CD4-positive, alpha-beta T cell (primary cell): ENCODE measurements around the gene VILL. TPM values are rescaled to one million over a fixed set of nuclear protein-coding genes. Genes with fewer than 3 reads are reported as not detected.

Source experiments
- ATAC-seq: fragments of 200-7000 bp; cut with Tn5 transposase; one replicate; pipeline ENCODE4 v1.10.0; 2022; ENCODE audit warnings: mild to moderate bottlenecking; ENCODE audit not compliant: poor library complexity
- CTCF ChIA-PET: fragments of 350-600 bp; sonication (Branson Sonifier 250); formaldehyde crosslinking; loops from one replicate; lab custom pipeline; 2021; ENCODE audit warnings: antibody characterized with exemption, inconsistent platforms; lab: Charles Lee
- POLR2A ChIA-PET: fragments of 350-600 bp; sonication (Branson Sonifier 250); formaldehyde crosslinking; loops from one replicate; lab custom pipeline; 2021; ENCODE audit warnings: antibody characterized with exemption, inconsistent platforms; lab: Charles Lee
- DNase-seq, 14 experiments: peaks; one replicate each; pipeline ENCODE4 v3.0.0-alpha.2; 2013 to 2020; ENCODE audit warnings: mixed read lengths in 2 of 14
- H3K27ac ChIP-seq, 2 donors: one replicate each; pipeline versions ENCODE4 v1.5.1 to v1.7.0; 2013; ENCODE audit warnings: low read length in 2 of 2, low read depth in 1 of 2, mild to moderate bottlenecking in 1 of 2
- H3K27me3 ChIP-seq, 2 experiments: 1 replicate in 1 of 2; 2 replicates in 1 of 2; pipeline versions ENCODE4 v1.6.1 to v1.7.0; 2013; ENCODE audit warnings: low read length in 2 of 2, control low read depth in 1 of 2, mild to moderate bottlenecking in 1 of 2, moderate library complexity in 1 of 2; ENCODE audit not compliant: insufficient read depth in 2 of 2, control insufficient read depth in 1 of 2
- H3K36me3 ChIP-seq: one replicate; pipeline ENCODE4 v1.6.1; 2013; ENCODE audit warnings: low read length, control low read depth; ENCODE audit not compliant: insufficient read depth
- H3K4me1 ChIP-seq: one replicate; pipeline ENCODE4 v1.6.1; 2013; ENCODE audit warnings: low read length, control low read depth; ENCODE audit not compliant: insufficient read depth
- H3K4me3 ChIP-seq: one replicate; pipeline ENCODE4 v1.5.1; 2013; ENCODE audit warnings: mild to moderate bottlenecking, low read length, moderate library complexity
- H3K9me3 ChIP-seq, 2 experiments: 1 replicate in 1 of 2; 2 replicates in 1 of 2; pipeline versions ENCODE4 v1.6.1 to v1.7.0; 2013; ENCODE audit warnings: low read length in 2 of 2, mild to moderate bottlenecking in 2 of 2, control low read depth in 1 of 2, moderate library complexity in 1 of 2; ENCODE audit not compliant: control insufficient read depth in 1 of 2, insufficient read depth in 1 of 2
- H3K27ac Mint-ChIP-seq: one replicate; pipeline ENCODE4 v1.8.0; 2020; ENCODE audit warnings: mixed read lengths
- H3K27me3 Mint-ChIP-seq: one replicate; pipeline ENCODE4 v1.8.0; 2021; ENCODE audit warnings: mixed read lengths
- H3K36me3 Mint-ChIP-seq: one replicate; pipeline ENCODE4 v1.8.0; 2021; ENCODE audit warnings: low read depth, mixed read lengths
- H3K4me1 Mint-ChIP-seq: one replicate; pipeline ENCODE4 v1.8.0; 2021; ENCODE audit warnings: low read depth, mixed read lengths
- H3K4me3 Mint-ChIP-seq: one replicate; pipeline ENCODE4 v1.8.0; 2020; ENCODE audit warnings: mild to moderate bottlenecking, mixed read lengths
- H3K9me3 Mint-ChIP-seq: one replicate; pipeline ENCODE4 v1.8.0; 2020; ENCODE audit warnings: mixed read lengths
- CTCF ChIP-seq: fragments of 200-600 bp; IDR thresholded peaks from one replicate; pipeline ENCODE4 v1.8.0; 2022; ENCODE audit warnings: antibody characterized with exemption, mild to moderate bottlenecking
- intact Hi-C, 2 experiments: fragments of 100-400 bp; cut with DNase I in 1 of 2; cut with micrococcal nuclease in 1 of 2; formaldehyde crosslinking; loops; one replicate each; pipeline versions ENCODE4 v1.15.1 to v1.9.0; 2023 to 2025; cut with DNase I, micrococcal nuclease
- total RNA-seq, 174 experiments: library from RNA in 2 of 174; stranded (reverse) in 2 of 174; gene quantifications; one replicate each; pipeline ENCODE4 v1.2.3 and lab custom pipeline; 2021 to 2026

The VILL gene
- total RNA-seq, 2 experiments from 2014 or later, result 23.2 to 24.4 TPM

DNA sequence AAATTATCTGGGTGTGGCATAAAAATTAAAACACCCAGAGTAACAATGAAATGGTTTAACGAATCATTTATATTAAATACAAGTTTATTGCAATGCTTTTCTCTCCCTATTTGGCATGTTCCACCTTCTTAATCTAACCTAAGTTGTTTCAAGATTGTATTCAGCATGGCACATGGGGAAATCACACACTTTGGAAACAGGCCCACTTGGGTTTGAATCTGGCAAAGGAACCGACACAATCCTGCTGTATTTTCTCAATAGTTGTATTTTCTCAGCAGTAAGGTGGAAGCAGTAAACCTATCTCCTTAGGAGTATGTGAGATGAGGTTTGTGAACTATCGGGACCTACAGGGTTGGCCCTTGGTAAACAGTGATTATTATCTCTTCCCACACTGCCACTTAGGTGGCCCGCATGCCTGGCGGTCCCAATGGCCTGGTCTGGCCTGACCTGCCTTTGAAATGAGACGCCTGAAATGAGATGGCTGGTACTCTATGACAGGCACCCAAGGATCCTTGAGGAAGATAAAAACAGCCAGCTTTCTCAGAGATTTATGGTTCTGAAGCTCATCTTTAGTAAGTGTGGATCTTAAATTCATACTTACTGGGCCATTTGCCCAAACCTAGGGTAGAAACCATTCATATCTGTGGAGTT lies 45.3 kb upstream of the VILL start:
- Mint-ChIP-seq H3K27ac (no peak overlapping the region), H3K4me1 (no peaks in the 10 kb centered on the region), H3K27me3 (no peaks in the 10 kb centered on the region), H3K4me3 (no peak overlapping the region), H3K36me3 (no peaks in the 10 kb centered on the region), H3K9me3 (no peaks in the 10 kb centered on the region)
- intact Hi-C loops, result no loop called here
- Histone ChIP-seq H3K36me3 (no peaks in the 10 kb centered on the region), H3K4me1 (no peaks in the 10 kb centered on the region), H3K4me3 (no peak overlapping the region), H3K27me3 (no peaks in the 10 kb centered on the region), H3K9me3 (no peaks in the 10 kb centered on the region), H3K27ac (no peak overlapping the region)
- ChIA-PET POLR2A (no interaction called here), CTCF (no interaction called here)
- TF ChIP-seq CTCF, result no peak
- no peak for DNase-seq
- ATAC-seq, result no peak

DNA sequence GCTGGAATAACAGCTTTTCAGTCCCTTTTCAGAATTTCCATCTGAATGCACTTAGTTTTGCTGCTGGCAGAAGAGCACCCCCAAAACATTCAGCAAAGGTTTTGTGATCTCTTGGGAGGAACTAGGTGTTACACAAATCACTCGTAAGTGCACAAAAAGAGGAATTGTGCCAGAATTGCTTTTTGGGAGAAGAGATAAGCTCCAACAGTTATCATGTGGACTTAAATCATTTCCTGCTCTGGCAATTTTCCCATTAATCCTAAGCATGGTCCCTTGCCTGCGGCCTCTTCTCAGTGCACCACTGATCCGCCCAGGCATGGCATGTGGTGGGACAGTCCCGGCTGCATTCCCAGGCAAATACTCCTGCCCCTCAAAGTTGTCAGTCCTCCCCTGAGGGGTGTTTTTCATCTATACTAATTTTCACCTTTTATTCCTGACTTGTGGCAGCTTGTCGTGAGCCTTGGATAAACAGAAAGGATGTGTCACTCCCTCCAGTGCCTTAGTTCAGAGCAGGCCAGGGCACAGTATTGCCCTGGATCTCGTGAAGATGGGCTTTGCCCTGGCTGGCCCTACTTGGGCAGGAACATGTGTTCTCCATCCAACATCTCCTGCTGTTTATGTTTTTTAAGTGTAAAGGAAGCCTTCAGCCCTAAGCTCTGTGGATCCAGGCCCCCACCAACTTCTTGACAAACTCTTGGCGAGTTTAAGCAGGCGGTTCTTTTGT lies 44.6 kb upstream of the VILL start:
- no peaks in the 10 kb centered on the region for H3K9me3 Mint-ChIP-seq

DNA sequence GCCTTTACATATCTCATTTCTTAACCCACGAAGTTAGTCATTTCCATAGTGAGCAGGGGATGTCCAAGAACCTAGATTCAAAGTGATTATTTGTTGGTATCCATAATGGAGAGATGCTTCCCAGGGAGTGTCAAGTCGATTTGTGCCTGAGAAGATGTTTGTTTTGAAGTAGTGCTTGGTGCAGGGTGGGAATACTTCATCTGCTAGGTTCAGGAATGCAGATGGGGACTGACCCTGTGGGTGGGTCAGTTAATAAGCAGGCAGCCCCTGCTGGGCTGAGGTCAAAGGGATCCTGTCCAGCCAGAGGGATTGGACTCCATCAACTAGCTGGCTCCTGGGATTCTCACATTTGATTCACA lies 44.1 kb upstream of the VILL start:
- no peaks in the 10 kb centered on the region for H3K4me1 Mint-ChIP-seq
- no peaks in the 10 kb centered on the region for H3K36me3 Mint-ChIP-seq
- no peaks in the 10 kb centered on the region for H3K27me3 Mint-ChIP-seq
- no peaks in the 10 kb centered on the region for H3K4me1 ChIP-seq
- H3K9me3 Mint-ChIP-seq, result no peaks in the 10 kb centered on the region
- DNase-seq (no peak), ATAC-seq (no peak)
- no peaks in the 10 kb centered on the region for H3K9me3 ChIP-seq
- no peak overlapping the region for H3K27ac Mint-ChIP-seq
- no peak overlapping the region for H3K4me3 ChIP-seq
- H3K27me3 ChIP-seq, result no peaks in the 10 kb centered on the region
- intact Hi-C loops, result no loop called here
- H3K27ac ChIP-seq, result no peak overlapping the region
- CTCF ChIA-PET, result no interaction called here
- no peak overlapping the region for H3K4me3 Mint-ChIP-seq
- H3K36me3 ChIP-seq, result no peaks in the 10 kb centered on the region
- no peak for TF ChIP-seq CTCF
- POLR2A ChIA-PET, result no interaction called here

More for the DNA sequence above, 44.6 kb upstream of the VILL start:
- no peak overlapping the region for H3K4me3 ChIP-seq
- Mint-ChIP-seq H3K36me3 (no peaks in the 10 kb centered on the region), H3K4me3 (no peak overlapping the region), H3K27ac (no peak overlapping the region), H3K4me1 (no peaks in the 10 kb centered on the region), H3K27me3 (no peaks in the 10 kb centered on the region)
- intact Hi-C loops, result no loop called here
- no peak overlapping the region for H3K27ac ChIP-seq
- H3K36me3 ChIP-seq, result no peaks in the 10 kb centered on the region
- no peaks in the 10 kb centered on the region for H3K9me3 ChIP-seq
- TF ChIP-seq CTCF, result no peak
- ChIA-PET POLR2A (no interaction called here), CTCF (no interaction called here)
- no peaks in the 10 kb centered on the region for H3K4me1 ChIP-seq
- no peaks in the 10 kb centered on the region for H3K27me3 ChIP-seq
- ATAC-seq (no peak), DNase-seq (no peak)
